HCT116 (cell line): ENCODE data around the gene ROBO1.

Source experiments
- CTCF ChIP-seq, 3 experiments: fragments of 200-600 bp in 1 of 3; sonication (generic) in 1 of 3; IDR thresholded peaks in 2 of 3; conservative IDR thresholded peaks in 1 of 3; 2 replicates each; pipeline ENCODE4 v1.5.1; 2012 to 2017; ENCODE audit warnings: low read depth in 2 of 3, low read length in 2 of 3, antibody characterized with exemption in 1 of 3, borderline replicate concordance in 1 of 3, control low read depth in 1 of 3, mild to moderate bottlenecking in 1 of 3, mixed read lengths in 1 of 3, mixed run types in 1 of 3, moderate library complexity in 1 of 3; ENCODE audit not compliant: insufficient read depth in 1 of 3
- ELF1 ChIP-seq: IDR thresholded peaks from 2 replicates; pipeline ENCODE4 v1.6.1; 2012; ENCODE audit warnings: low read depth, borderline replicate concordance
- EZH2phosphoT487 ChIP-seq: fragments of 200-600 bp; IDR thresholded peaks from 2 replicates; pipeline ENCODE4 v1.6.1; 2018; ENCODE audit warnings: antibody characterized with exemption, borderline replicate concordance
- POLR2A ChIP-seq: IDR thresholded peaks from 2 replicates; pipeline ENCODE4 v1.7.0; 2011; ENCODE audit warnings: borderline replicate concordance; ENCODE audit not compliant: insufficient read depth, insufficient read length; ENCODE audit errors: extremely low read depth
- POLR2AphosphoS5 ChIP-seq: IDR thresholded peaks from 2 replicates; pipeline ENCODE4 v1.6.1; 2011; ENCODE audit warnings: mild to moderate bottlenecking, low read depth, low read length, moderate library complexity
- ZNF274 ChIP-seq: fragments of 200-500 bp; sonication (Bioruptor generic); IDR thresholded peaks from 2 replicates; pipeline ENCODE4 v1.6.1; 2014; ENCODE audit warnings: mild to moderate bottlenecking, low read depth, low read length, inconsistent platforms

DNA sequence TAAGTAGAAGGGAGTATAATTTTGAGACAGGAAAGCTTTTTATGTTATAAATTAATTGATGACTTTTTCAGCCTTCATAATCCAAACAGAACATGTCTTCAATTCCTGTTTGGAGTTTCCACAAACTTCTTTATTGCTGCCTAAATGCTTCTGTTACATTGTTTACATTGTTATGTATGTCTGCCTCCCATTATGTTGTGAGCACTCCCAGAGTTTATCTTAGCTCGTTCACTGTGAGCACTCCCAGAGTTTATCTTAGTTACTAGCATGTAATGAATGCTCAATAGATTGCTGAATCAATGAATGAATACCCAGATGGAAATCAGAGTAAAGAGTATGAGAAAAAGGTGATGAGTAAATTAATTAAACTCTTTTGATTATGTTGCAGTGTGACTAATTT lies 1178.0 kb downstream of the ROBO1 start:
- TF ChIP-seq POLR2AphosphoS5 (no peak), POLR2A (no peak), CTCF (IDR thresholded peaks at IDR 0.05 in 2 of 3, conservative IDR thresholded peaks at IDR 0.05 in 1 of 3; ENCODE audit: borderline replicate concordance in 1 of 3, insufficient read depth in 1 of 3, low read depth in 2 of 3, low read length in 2 of 3) (no peak), ZNF274 (no peak), EZH2phosphoT487 (no peak), ELF1 (no peak)
